Measurements from ENCODE around the gene CYB561D2. TPM values are rescaled to one million over a fixed set of nuclear protein-coding genes. Genes with fewer than 3 reads are reported as not detected.

Gene CYB561D2
- total RNA-seq, 1 experiment from 2014 or later: 16.8 TPM

GRCh38 chr3:50395070-50395860 is 44.6 kb downstream of the CYB561D2 start:
- Histone ChIP-seq H2BK20ac (ENCODE audit: low read depth, low read length, poor library complexity, severe bottlenecking) (no peak overlapping the region), H2AK5ac (ENCODE audit: insufficient read length, low read length) (no peak overlapping the region), H4K8ac (replicated peaks; ENCODE audit: insufficient read length, low read depth, low read length) (no peak overlapping the region), H3K14ac (ENCODE audit: insufficient read depth, low read length) (no peak overlapping the region; the same call in 1 of the 2 replicates), H3K27me3 (ENCODE audit: insufficient read depth, low read length) (no peaks in the 10 kb centered on the region), H4K91ac (ENCODE audit: insufficient read length, low read depth, low read length) (no peak overlapping the region), H3K23me2 (ENCODE audit: insufficient read length, low read depth, low read length, poor library complexity, severe bottlenecking) (no peaks in the 10 kb centered on the region), H3K18ac (ENCODE audit: insufficient read length, low read depth, low read length) (no peak overlapping the region), H4K20me1 (ENCODE audit: control insufficient read depth, insufficient read depth, insufficient read length) (no peaks in the 10 kb centered on the region), H2AFZ (ENCODE audit: low read length) (no peak overlapping the region), H3K9me3 (ENCODE audit: control insufficient read depth, low read depth, low read length) (no peaks in the 10 kb centered on the region), H3K9ac (ENCODE audit: extremely low read depth, insufficient read length, low read length) (no peak overlapping the region), H2BK12ac (ENCODE audit: insufficient read length, low read depth, low read length) (no peak overlapping the region), H3T11ph (ENCODE audit: low read length) (no peak overlapping the region), H2BK15ac (ENCODE audit: low read depth, low read length) (no peak overlapping the region), H3K27ac (ENCODE audit: insufficient read length, low read depth, low read length) (no peak overlapping the region), H3K4me2 (ENCODE audit: insufficient read depth, insufficient read length, low read length) (no peak overlapping the region), H3K56ac (ENCODE audit: insufficient read length, low read depth, low read length) (no peak overlapping the region), H4K5ac (ENCODE audit: insufficient read length, low read depth, low read length) (no peak overlapping the region), H3K23ac (ENCODE audit: insufficient read length, low read depth, low read length) (no peak overlapping the region), H3K4ac (ENCODE audit: low read depth, low read length) (no peak overlapping the region), H2BK120ac (ENCODE audit: low read depth, low read length, poor library complexity, severe bottlenecking) (no peak overlapping the region), H3K79me2 (ENCODE audit: insufficient read depth, low read length) (no peaks in the 10 kb centered on the region), H2BK5ac (ENCODE audit: insufficient read length, low read length) (no peak overlapping the region), H3K4me1 (ENCODE audit: insufficient read depth, low read length) (no peaks in the 10 kb centered on the region), H3K79me1 (ENCODE audit: insufficient read depth, low read depth, low read length, poor library complexity, severe bottlenecking) (no peaks in the 10 kb centered on the region)
- Mint-ChIP-seq H3K27me3 (ENCODE audit: low read depth) (peaks cover 6% of the 10 kb centered on the region), H3K36me3 (ENCODE audit: insufficient read depth in 1 of 3, low read depth in 3 of 3) (0 out of 7 replicates have a peak, but pooled peaks cover 0 to 4% (median 0%) of the 10 kb centered on the region in 3 experiments), H3K27ac (no peak overlapping the region), H3K4me3 (no peak overlapping the region), H3K9me3 (no peaks in the 10 kb centered on the region), H3K4me1 (no peaks in the 10 kb centered on the region)
- TF ChIP-seq CTCF (conservative IDR thresholded peaks at IDR 0.05): no peak
- DNase-seq: no peak
- WGBS (ENCODE audit: extremely low coverage, insufficient read length, low lambda C conversion rate): no CpG with 5 or more reads among the region's 10 CpGs

Measured in H9 (cell line).